DMS79 treated with DMSO at 0.1 percent for 48 hours (cell line): ENCODE measurements around the gene ARID5B.
A peak's percentile ranks its signal among the peaks of the same experiment; 100 is the strongest.

Experiments used
- DNase-seq: peaks from one replicate; lab custom pipeline; 2025; lab: John Stamatoyannopoulos, UW

ARID5B gene

GRCh38 chr10:61883371-61884025, 18.0 kb upstream of the ARID5B start:
- DNase-seq = no peak

- no peak for DNase-seq
These were observed 13.7 kb upstream of the ARID5B start for GRCh38 chr10:61887772-61888171.

- no peak for DNase-seq
These were observed 12.8 kb upstream of the ARID5B start for GRCh38 chr10:61888744-61889143.

GRCh38 chr10:61890430-61890829, 11.1 kb upstream of the ARID5B start:
- DNase-seq = no peak

- no peak for DNase-seq
These were observed 10.6 kb upstream of the ARID5B start for GRCh38 chr10:61890881-61891409.

GRCh38 chr10:61891906-61892585, 9.5 kb upstream of the ARID5B start:
- DNase-seq = no peak

- no peak for DNase-seq
These were observed 8.5 kb upstream of the ARID5B start for GRCh38 chr10:61892961-61893360.

GRCh38 chr10:61894133-61894532, 7.4 kb upstream of the ARID5B start:
- no peak for DNase-seq

- DNase-seq = no peak
These were observed 5.5 kb upstream of the ARID5B start for GRCh38 chr10:61895898-61896600.

- DNase-seq = no peak
These were observed 4.4 kb upstream of the ARID5B start for GRCh38 chr10:61896854-61897661.

- DNase-seq = no peak
These were observed 3.6 kb upstream of the ARID5B start for GRCh38 chr10:61897671-61898434.

- DNase-seq = no peak
These were observed 3.1 kb upstream of the ARID5B start for GRCh38 chr10:61898435-61898778.

- DNase-seq = no peak
These were observed 2.4 kb upstream of the ARID5B start for GRCh38 chr10:61899069-61899531.

GRCh38 chr10:61899663-61899996, 1.9 kb upstream of the ARID5B start:
- no peak for DNase-seq

- peak; percentile 1 for DNase-seq
These were observed 1.3 kb upstream of the ARID5B start for GRCh38 chr10:61899997-61900828.

- no peak for DNase-seq
These were observed 438 bp downstream of the ARID5B start for GRCh38 chr10:61901829-61902444.

- DNase-seq = no peak
These were observed 1.1 kb downstream of the ARID5B start for GRCh38 chr10:61902445-61903220.

- no peak for DNase-seq
These were observed 1.9 kb downstream of the ARID5B start for GRCh38 chr10:61903221-61903927.

- DNase-seq = no peak
These were observed 2.4 kb downstream of the ARID5B start for GRCh38 chr10:61903928-61904344.
